ENCODE results near the gene LDHAL6A.

The LDHAL6A gene

DNA sequence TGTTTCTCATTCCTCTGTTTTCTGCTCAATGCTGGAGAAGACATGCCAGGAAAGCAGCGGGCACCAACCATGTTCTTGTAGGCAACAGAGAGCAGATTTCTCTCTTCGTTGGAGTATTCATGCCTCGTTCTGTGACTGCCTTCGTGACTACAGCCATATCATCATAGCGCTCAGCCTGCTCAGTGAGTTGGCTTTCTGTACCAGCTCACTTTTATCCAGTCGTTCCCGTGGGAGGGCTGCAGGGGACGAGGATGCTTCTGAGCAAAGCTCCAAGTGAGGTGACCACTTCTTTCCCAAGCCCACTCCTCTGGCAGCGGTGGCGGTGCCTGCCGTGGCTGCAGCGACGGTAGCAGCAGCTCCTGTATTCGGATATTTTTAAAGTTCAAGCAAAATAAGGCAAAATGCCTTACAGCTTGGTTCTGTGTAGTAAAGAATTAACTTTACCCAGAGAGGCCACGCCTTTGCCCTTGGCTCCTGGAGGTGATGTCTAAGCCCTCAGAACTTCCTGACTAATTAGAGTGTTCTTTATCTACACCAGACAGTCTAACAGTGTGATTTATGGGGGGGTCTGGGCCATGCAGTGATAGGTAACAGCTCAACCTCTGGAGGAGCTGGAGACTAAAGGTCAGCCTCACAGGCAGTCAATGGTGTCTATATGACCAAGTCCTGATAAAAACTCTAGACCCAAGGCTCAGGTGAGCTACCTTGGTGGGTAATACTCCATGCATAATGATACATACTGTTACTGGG is 35.3 kb downstream of the LDHAL6A start:
- no peak for DNase-seq (ENCODE audit: low read depth)

DNA sequence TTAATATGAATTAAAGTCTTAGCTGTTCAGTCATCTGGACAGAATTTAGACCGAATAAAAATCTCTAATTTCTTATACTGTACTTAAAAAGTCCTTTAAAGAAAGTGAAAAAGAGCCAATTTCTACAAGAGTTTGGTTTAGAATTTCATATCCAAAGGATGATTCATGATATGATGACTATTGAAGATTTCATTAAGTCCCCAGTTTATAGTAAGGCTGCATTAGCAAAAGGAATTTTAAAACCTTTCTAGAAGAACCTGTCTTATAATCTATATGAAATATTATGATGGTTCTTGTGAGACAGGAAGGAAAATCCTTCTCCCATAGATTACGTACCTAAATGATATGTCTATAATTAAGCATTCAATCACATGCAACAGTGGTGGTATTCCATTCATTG is 36.3 kb downstream of the LDHAL6A start:
- peak; percentile 52 for DNase-seq (ENCODE audit: low read depth)

GRCh38 chr11:18492888-18493287 is 37.2 kb downstream of the LDHAL6A start:
- peak; percentile 34 for DNase-seq (ENCODE audit: low read depth)

GRCh38 chr11:18493310-18493709 is 37.7 kb downstream of the LDHAL6A start:
- no peak for DNase-seq (ENCODE audit: low read depth)

DNA sequence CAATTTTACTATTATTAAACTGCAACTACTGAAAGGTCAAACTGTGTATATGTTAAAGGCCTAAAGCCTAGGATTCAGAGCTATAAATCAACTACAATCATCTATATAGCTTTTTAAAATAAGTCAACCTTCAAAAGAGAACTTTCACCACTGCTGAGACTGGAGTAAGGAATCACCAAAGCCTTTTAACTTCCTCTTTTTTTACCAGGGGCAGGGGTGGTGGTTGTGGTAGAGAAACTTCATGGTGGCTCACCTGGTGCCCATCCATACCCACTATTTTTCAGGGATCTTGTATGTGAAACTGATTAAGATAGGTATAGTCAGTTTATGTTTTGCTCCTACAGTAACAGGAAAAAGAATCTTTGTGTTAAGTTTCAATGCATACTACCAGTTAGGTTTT is 39.6 kb downstream of the LDHAL6A start:
- no peak for DNase-seq (ENCODE audit: low read depth)

GRCh38 chr11:18495703-18496102 is 40.0 kb downstream of the LDHAL6A start:
- no peak for DNase-seq (ENCODE audit: low read depth)

DNA sequence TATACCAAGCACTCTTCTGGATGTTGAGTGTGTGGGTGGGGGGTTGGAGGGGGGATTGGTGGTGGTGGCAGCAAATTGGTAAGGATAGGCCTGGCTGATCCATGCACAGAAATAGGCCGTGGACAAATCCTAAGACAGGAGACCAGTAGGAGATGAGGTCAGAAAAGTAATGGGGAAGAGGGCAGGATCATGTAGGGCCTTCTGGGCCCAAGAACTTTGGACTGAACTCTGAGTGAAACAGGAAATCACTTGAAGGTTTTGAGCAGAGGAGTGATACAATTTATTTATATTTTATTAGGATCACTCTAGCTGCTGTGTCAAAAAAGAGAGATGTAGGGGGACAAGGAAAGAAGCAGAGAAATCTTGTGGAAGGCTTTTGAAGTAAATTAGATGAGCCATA is 42.4 kb downstream of the LDHAL6A start:
- no peak for DNase-seq (ENCODE audit: low read depth)

DNA sequence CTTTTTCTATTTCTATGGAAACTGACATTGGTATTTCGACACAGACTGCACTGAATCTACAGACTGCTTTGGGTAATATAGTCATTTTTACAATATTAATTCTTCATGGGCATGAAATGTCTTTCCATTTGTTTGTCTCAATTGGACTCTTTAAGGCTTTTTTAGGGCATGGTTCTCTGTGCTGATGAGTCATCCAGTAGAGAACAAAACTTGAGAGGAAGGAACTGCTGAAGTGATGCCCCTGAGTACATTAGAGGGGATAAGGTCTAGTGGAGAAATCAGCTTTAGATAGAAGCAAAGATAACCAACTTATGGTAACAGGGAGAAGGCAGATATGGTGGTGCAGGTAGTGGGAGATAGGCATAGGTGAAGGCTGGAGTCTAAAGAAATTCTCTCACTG is 46.0 kb downstream of the LDHAL6A start:
- DNase-seq (ENCODE audit: low read depth) = peak; percentile 22

GRCh38 chr11:18502352-18502751 is 46.7 kb downstream of the LDHAL6A start:
- DNase-seq (ENCODE audit: low read depth) = no peak

- DNase-seq (ENCODE audit: low read depth) = no peak
Observed at GRCh38 chr11:18521122-18521521, 65.5 kb downstream of the LDHAL6A start.

DNA sequence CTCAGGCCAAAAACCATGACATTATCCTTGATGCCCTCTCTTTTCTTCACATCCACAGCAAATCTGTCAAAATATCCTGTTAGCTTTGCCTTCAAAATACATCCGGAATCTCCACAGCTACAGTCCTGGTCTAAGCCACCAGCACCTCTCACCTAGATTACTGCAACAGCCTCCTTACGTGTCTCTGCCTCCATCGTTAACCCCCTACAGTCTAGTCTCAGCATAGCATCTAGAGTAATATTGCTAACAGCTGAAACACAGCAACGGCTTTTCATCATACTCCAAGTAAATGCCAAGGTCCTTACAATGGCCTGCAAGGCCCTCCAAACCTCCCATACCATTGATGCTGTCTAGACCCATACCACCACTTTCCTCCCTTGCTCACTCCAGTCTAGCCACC is 66.7 kb downstream of the LDHAL6A start:
- DNase-seq (ENCODE audit: low read depth) = peak; percentile 3

DNA sequence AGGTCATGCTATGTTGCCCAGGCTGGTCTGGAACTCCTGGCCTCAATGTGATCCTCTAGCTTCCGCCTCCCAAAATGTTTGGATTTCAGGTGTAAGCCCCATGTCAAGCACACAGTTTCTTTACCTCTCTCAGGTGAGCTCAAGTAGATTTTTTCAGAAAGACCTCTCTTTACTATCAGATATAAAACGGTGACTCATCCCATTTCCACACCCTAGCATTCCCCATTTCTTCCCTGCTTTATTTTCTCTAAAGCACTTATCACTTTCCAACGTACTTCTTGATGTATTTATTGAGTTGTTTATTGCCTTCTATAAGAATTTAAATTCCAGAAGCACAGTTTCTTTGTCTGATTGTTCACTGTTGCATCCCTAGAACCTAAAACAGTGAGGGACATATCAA is 67.4 kb downstream of the LDHAL6A start:
- peak; percentile 5 for DNase-seq (ENCODE audit: low read depth)

GRCh38 chr11:18524248-18524647 is 68.6 kb downstream of the LDHAL6A start:
- DNase-seq (ENCODE audit: low read depth) = no peak

GRCh38 chr11:18526130-18526520 is 70.5 kb downstream of the LDHAL6A start:
- DNase-seq (ENCODE audit: low read depth) = no peak

GRCh38 chr11:18526521-18527296 is 71.1 kb downstream of the LDHAL6A start, which contains the start of gene TSG101:
TSS of gene TSG101 (minus strand) at chr11:18526942. CDS start at chr11:18526816, 126 bp downstream.
- peak; percentile 90 for DNase-seq (ENCODE audit: low read depth)

DNA sequence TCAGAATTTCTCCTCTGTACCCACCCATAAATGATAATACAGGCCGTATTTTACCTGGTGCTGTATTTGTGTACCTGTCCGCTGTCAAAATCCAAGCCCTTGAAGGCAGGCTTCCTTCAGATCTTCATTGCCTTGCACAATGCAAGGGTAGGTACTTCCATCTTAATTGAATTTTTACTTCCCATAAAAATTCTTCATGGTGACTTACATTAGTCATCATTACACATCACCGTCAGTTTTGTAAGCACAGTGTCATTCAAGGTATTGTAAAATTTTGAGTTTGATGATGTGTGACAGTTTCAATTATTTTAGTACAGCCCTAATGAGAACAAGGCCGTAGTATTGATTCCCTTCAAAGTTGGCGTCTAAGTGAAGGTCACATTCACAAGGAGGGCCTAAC is 71.9 kb downstream of the LDHAL6A start:
- DNase-seq (ENCODE audit: low read depth) = peak; percentile 50

Measured in iris pigment epithelial cell (primary cell).